Ectodermal cell (in vitro differentiated cells): ENCODE results near the gene TBXAS1.
"Not testable (repeated sequence)": the region's sequence is repeated elsewhere in the genome, so short reads cannot be mapped to it uniquely, and the experiment has no call there.

Experiments
- H3K27ac ChIP-seq: 2 replicates; pipeline ENCODE4 v1.7.0; 2013; ENCODE audit warnings: mild to moderate bottlenecking, low read depth, low read length; ENCODE audit not compliant: insufficient read depth, poor library complexity, severe bottlenecking
- H3K27me3 ChIP-seq: 2 replicates; pipeline ENCODE4 v1.7.0; 2013; ENCODE audit warnings: mild to moderate bottlenecking, low read length; ENCODE audit not compliant: insufficient read depth, control insufficient read depth, poor library complexity, severe bottlenecking
- H3K36me3 ChIP-seq: one replicate; pipeline ENCODE4 v1.7.0; 2013; ENCODE audit warnings: low read length; ENCODE audit not compliant: control insufficient read depth, insufficient read depth
- H3K4me1 ChIP-seq: one replicate; pipeline ENCODE4 v1.7.0; 2013; ENCODE audit warnings: low read length; ENCODE audit not compliant: control insufficient read depth, insufficient read depth
- H3K4me3 ChIP-seq: 2 replicates; pipeline ENCODE4 v1.7.0; 2013; ENCODE audit warnings: low read depth, low read length, control low read depth; ENCODE audit not compliant: insufficient read depth
- H3K9me3 ChIP-seq: 2 replicates; pipeline ENCODE4 v1.7.0; 2013; ENCODE audit warnings: mild to moderate bottlenecking, low read length, moderate library complexity; ENCODE audit not compliant: control insufficient read depth
- WGBS, 2 experiments: methylation state at CpG; one replicate each; pipeline ENCODE4 v1.1.7; 2013; ENCODE audit warnings: missing lambda C conversion rate in 2 of 2; 5-methylcytosine and 5-hydroxymethylcytosine counted together

Gene TBXAS1

DNA sequence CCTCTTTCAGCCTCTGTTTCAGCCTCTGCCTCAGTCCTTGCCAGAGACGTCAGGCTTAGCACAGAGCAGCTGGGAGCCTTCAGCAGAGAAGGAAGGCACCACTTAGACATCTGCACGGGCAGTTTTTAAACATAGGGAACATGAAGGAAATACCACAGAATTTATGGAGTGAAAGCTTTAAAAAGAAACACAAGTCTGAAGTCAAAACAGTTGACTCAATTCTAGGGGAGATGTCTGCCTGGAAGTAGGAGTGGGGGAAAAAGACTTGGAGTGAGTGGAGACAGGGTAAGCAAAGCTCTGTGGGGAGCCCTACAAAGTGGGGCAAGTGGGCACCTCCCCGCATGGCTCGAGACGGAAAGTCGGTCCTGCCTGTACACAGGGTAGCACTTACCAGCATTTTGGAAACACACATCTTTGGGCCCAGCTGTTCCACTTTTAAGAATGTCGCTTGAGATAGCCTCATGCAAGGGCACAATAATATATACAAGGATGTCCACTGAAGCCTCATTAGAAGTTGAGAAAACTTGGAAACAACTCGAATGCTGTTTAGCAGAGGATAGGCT, 5.0 kb upstream of the TBXAS1 start:
- Histone ChIP-seq H3K27ac (no peak overlapping the region), H3K4me3 (no peak overlapping the region), H3K36me3 (no peaks in the 10 kb centered on the region), H3K27me3 (no peaks in the 10 kb centered on the region), H3K4me1 (no peaks in the 10 kb centered on the region), H3K9me3 (no peaks in the 10 kb centered on the region)
- WGBS, 2 experiments = 88 to 90% methylated on average over 8 of the region's 8 CpGs

GRCh38 chr7:139825666-139826290, 3.3 kb upstream of the TBXAS1 start:
- WGBS, 2 experiments = 82 to 84% methylated on average over 9 of the region's 9 CpGs
- Histone ChIP-seq H3K4me1 (no peaks in the 10 kb centered on the region), H3K27me3 (no peaks in the 10 kb centered on the region), H3K36me3 (no peaks in the 10 kb centered on the region), H3K27ac (no peak overlapping the region), H3K4me3 (no peak overlapping the region), H3K9me3 (no peaks in the 10 kb centered on the region)

DNA sequence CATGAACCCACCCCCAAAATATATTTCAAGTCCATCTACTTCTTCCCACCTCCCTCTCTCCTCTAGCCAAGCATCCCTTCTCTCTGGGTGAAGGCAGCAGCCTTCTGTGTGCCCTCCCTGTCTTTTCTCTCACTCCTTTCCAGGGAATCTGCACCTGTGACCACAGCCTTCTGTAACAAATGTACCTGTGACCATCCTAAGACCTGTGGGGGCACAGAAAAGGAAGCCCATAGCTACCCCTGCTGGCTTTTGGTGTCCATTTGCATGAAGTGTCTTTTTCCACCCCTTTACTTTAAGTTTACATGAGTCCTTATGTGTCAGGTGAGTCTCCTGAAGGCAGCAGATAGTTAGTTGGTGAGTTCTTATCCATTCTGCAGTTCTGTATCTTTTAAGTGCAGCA, 2.0 kb upstream of the TBXAS1 start:
- H3K9me3 ChIP-seq = no peaks in the 10 kb centered on the region

GRCh38 chr7:139828446-139828845, 618 bp upstream of the TBXAS1 start:
- Histone ChIP-seq H3K4me3 (no peak overlapping the region), H3K27ac (no peak overlapping the region), H3K9me3 (no peaks in the 10 kb centered on the region), H3K36me3 (no peaks in the 10 kb centered on the region), H3K27me3 (no peaks in the 10 kb centered on the region), H3K4me1 (no peaks in the 10 kb centered on the region)
- WGBS, 2 experiments = 89 to 97% methylated on average over 2 of the region's 2 CpGs

More for the DNA sequence above, 2.0 kb upstream of the TBXAS1 start:
- H3K36me3 ChIP-seq = no peaks in the 10 kb centered on the region
- H3K4me1 ChIP-seq = no peaks in the 10 kb centered on the region
- H3K4me3 ChIP-seq = no peak overlapping the region
- no peaks in the 10 kb centered on the region for H3K27me3 ChIP-seq
- H3K27ac ChIP-seq = no peak overlapping the region

DNA sequence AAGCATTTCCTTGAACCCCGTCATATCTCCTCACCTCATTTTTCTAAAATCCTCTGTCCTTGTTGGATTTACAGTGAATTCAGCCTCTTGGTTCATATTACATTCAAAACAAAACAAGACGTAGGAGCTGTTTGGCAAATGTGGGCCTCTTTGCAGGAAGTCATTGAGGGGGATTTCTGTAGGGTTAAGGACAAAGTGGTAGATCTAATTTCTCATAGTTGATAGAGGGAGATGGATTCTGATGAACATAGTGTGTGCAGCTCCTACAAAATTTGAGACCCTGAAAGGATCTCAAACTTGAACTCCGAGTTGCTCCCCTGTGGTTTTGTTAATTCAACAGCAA, 682 bp downstream of the TBXAS1 start:
- no peak overlapping the region for H3K27ac ChIP-seq
- no peaks in the 10 kb centered on the region for H3K27me3 ChIP-seq
- no peak overlapping the region for H3K4me3 ChIP-seq
- WGBS, 2 experiments = 83 to 90% methylated on average over 3 of the region's 3 CpGs
- no peaks in the 10 kb centered on the region for H3K9me3 ChIP-seq
- H3K4me1 ChIP-seq = no peaks in the 10 kb centered on the region
- no peaks in the 10 kb centered on the region for H3K36me3 ChIP-seq

DNA sequence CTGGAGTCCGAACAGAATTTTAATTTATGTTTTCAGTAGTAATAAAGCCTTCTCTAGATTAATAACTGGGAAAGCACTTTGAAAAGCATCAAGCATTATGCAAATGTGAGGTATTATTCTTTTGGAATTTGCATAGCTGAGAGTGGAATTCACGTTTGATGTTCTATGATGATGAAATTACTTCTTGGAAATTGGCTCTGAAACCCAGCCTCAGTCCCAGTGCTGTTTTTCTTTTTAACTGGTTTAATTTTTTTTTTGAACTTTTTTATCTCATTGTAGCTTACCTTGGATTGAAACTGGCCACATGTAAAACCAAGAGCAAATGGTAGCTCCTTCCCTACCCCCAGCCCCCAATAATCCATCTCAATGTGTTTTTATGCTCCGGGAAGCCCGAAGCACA, 1.2 kb downstream of the TBXAS1 start:
- Histone ChIP-seq H3K27ac (no peak overlapping the region), H3K27me3 (no peaks in the 10 kb centered on the region)
- 93 to 98% methylated on average over 4 of the region's 4 CpGs for WGBS, 2 experiments

GRCh38 chr7:139830782-139831501, 1.9 kb downstream of the TBXAS1 start:
- H3K4me1 ChIP-seq = no peaks in the 10 kb centered on the region
- H3K4me3 ChIP-seq = no peak overlapping the region
- H3K27me3 ChIP-seq = no peaks in the 10 kb centered on the region
- H3K36me3 ChIP-seq = no peaks in the 10 kb centered on the region
- no peak overlapping the region for H3K27ac ChIP-seq
- WGBS, 2 experiments = 90 to 93% methylated on average over 3 of the region's 3 CpGs
- no peaks in the 10 kb centered on the region for H3K9me3 ChIP-seq

More for the DNA sequence above, 1.2 kb downstream of the TBXAS1 start:
- no peaks in the 10 kb centered on the region for H3K9me3 ChIP-seq
- H3K4me3 ChIP-seq = no peak overlapping the region
- no peaks in the 10 kb centered on the region for H3K4me1 ChIP-seq
- no peaks in the 10 kb centered on the region for H3K36me3 ChIP-seq

GRCh38 chr7:139835848-139836247, 6.8 kb downstream of the TBXAS1 start:
- not testable (repeated sequence) for H3K27me3 ChIP-seq, H3K36me3 ChIP-seq, H3K9me3 ChIP-seq, H3K4me1 ChIP-seq, H3K4me3 ChIP-seq, H3K27ac ChIP-seq
- 93 to 95% methylated on average over 1 of the region's 1 CpG for WGBS, 2 experiments

DNA sequence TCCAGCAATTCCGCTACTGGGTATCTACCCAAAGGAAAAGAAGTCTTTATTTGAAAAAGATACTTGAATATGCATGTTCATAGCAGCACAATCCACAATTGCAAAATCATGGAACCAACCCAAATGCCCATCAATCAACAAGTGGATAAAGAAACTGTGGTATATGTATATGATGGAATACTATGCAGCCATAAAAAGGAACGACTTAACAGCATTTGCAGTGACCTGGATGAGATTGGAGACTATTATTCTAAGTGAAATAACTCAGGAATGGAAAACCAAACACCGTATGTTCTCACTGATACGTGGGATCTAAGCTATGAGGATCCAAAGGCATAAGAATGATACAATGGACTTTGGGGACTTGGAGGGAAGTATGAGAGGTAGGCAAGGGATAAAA, 8.2 kb downstream of the TBXAS1 start:
- H3K27me3 ChIP-seq, H3K36me3 ChIP-seq, H3K9me3 ChIP-seq, H3K4me1 ChIP-seq, H3K27ac ChIP-seq, H3K4me3 ChIP-seq: not testable (repeated sequence)
- 92 to 93% methylated on average over 4 of the region's 4 CpGs for WGBS, 2 experiments

DNA sequence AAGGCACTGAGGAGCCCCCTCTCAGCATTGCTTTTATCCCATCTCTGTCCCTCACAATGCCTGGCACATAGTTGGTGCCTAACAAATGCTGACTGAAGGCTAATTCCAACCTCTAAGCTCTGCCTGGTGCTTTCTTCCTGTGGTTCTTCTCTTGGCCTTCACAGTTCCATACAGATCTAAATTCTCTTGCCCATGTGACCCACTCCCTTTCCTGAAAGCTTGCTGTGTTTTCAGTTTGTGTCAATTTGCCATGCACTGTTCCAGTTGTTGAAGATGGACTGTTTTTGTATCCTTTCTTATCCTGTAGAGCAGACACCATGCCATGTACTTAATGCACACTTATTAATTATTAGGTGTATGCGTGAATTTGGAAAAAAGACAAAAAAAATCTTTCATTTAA, 9.2 kb downstream of the TBXAS1 start:
- Histone ChIP-seq H3K4me1 (no peaks in the 10 kb centered on the region), H3K27ac (no peak overlapping the region), H3K27me3 (no peaks in the 10 kb centered on the region), H3K4me3 (no peak overlapping the region), H3K36me3 (no peaks in the 10 kb centered on the region), H3K9me3 (no peaks in the 10 kb centered on the region)
- WGBS, 2 experiments = 88 to 100% methylated on average over 1 of the region's 1 CpG
